Dedifferentiated amniotic fluid mesenchymal stem cell (primary cell): Measurements from ENCODE around the gene MCC.
"Not testable (repeated sequence)": the region's sequence is repeated elsewhere in the genome, so short reads cannot be mapped to it uniquely, and the experiment has no call there.

ENCODE experiments used
- DNase-seq: peaks from one replicate; pipeline ENCODE4 v3.0.0-alpha.2; 2016; ENCODE audit errors: extremely low spot score

Gene MCC

GRCh38 chr5:113425909-113426308 lies 62.3 kb downstream of the MCC start:
- DNase-seq, result no peak

GRCh38 chr5:113421693-113422092 lies 66.6 kb downstream of the MCC start:
- no peak for DNase-seq

DNA sequence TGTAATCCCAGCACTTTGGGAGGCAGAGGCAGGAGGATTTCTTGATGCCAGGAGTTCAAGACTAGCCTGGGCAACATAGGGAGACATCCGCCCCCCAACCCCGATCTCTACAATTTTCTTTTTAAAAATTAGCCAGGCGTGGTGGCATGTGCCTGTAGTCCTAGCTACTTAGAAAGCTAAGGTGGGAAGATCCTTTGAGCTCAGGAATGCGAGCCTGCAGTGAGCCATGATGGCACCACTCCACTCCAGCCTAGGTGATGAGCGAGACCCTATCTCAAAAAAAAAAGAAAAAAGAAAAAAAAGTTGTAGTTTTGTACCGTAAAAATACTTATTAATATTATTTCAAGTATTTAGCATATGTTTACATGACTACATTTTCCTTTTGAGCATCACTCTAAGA lies 82.7 kb downstream of the MCC start:
- DNase-seq, result no peak

DNA sequence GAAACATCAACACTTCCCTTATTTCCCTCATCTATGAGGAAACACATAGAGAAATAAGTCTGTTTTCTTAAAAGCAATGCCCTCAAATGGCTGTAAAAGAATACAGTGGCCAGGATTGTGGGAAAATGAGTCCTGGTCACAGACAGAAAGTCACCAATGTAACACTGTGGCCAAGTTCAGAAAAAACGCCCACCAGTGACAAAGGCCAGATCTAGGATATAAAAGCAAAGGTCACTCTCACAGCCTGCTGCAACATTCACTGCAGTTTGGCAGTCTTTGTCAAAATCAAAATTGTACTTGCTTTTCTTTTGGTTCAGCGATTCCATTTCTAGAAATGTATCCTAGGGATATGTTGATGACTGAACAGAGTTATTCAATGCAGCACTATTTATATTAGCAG lies 84.0 kb downstream of the MCC start:
- no peak for DNase-seq

- not testable (repeated sequence) for DNase-seq
Measured at GRCh38 chr5:113397986-113398385, 90.3 kb downstream of the MCC start.

GRCh38 chr5:113397046-113397445 lies 91.2 kb downstream of the MCC start:
- no peak for DNase-seq

- DNase-seq, result no peak
Measured at GRCh38 chr5:113394658-113395057, 93.6 kb downstream of the MCC start.

DNA sequence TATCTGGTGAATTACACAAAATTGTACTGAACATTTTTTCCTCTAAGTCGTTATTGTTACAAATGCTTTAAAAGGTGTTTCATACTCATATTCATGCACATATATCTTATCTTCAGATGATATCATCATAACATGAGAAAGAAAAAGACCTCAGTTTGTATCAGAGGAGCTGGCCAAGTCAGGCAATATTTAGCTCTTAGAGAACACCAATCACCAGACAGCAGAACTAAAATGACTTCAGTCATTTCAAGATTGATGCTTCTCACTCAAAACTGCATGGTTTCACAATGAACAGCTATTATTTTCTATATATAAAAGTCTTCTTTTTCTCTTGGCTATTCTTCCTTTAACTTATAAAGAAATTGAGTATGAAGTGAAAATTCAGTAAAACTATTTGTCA lies 98.0 kb downstream of the MCC start:
- DNase-seq, result no peak

DNA sequence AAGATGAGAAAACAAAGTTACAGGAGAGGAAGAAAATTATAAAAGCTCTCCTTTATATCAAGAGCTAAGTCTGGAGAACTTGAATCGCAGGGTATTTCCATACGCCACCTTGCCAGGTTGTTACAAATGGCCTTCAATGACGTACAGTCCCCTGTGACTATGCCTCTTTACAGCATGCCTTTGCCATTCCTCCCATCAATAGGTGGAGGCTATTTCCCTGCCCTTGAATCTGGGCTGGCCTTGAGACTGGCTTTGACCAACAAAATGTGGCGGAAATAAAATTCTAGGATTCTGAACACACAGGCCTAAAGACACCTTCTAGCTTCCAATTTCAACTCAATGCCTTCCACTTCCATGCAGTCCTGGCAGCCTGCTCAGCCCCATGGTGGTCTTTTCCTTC lies 99.1 kb downstream of the MCC start:
- no peak for DNase-seq

GRCh38 chr5:113387844-113388243 lies 100.4 kb downstream of the MCC start:
- DNase-seq, result no peak

- DNase-seq, result no peak
Measured at GRCh38 chr5:113384782-113385285, 103.4 kb downstream of the MCC start.

DNA sequence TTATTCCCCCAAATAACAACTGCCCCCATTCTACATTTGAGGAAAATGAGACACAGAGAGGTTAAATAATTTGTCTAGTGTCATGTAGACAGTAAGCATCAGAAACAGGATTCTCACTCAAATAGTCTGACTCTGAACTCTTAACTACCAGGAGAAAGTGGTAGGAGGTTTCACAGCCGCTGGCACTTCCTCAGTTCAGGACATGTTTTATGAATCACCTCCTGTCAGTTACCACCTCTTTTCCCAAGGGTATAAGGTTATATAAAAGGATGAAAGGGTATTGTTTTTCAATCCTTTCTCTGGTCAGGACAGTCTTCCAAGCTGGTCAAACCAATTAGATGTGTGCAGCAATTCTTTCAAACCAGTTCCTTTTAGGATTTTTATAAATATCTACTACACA lies 105.5 kb downstream of the MCC start:
- no peak for DNase-seq

- DNase-seq, result no peak
Measured at GRCh38 chr5:113381791-113382190, 106.5 kb downstream of the MCC start.

DNA sequence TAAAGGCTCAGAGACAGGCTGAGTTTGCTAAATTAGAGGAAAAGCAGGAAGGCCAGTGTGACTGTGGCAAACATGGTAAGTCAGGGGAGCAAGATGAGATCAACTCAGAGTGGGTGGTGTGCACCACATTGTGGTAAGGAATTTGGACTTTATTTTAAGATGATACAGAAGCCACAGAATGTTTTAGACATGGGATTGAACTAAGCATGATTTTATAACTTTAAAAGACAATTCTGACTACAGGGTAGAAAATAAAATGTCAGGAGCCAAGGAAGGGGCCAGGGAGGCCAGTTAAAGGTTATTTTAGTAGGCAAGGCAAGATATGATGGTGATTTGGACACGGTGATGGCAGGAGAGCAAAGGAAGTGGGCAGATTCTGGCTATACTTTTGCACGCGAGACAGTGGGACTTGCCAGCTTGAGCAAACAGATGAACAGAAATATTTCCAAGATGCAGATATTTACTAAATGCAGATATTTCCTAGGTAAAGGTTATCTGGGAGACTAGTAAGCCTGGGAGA lies 107.4 kb downstream of the MCC start:
- DNase-seq, result no peak

DNA sequence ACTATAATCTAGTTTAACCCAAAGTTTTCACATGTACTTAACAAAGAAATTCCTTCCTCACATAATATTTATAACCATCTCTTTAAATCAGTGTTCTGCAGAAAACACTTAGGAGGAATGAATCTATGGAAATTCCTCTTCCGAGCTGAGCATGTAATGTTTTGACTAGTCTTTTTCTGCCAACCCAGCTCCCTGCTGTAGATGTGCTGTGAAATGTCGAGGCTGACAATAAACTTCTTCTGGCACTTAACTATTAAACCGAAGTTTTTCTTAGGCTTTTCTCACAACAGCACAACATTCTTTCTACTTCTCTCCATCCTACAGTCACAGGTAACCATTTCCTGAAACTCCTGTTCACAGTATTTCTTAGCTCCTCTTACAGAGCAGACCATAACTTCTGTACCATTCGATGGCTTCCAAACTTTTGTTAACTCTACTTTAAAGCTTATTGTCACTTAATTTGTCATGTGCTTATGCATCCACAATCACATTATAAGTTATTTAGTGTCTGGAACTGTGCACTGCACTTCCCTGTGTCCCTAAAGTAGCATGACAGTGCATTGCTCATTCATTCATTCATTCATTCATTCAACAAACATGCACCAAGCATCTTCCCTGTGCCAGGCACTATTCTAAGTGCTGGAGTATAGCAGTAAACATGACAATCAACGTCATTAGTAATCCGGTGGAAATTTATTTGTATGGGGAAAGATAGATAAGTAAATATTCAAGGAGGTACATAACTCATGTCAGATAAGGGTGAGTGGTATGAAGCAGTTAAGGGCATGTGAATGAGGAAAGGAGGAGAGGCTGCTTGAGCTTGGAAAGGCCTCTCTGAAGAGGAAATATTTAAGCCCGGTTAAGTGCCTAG lies 108.1 kb downstream of the MCC start:
- no peak for DNase-seq

DNA sequence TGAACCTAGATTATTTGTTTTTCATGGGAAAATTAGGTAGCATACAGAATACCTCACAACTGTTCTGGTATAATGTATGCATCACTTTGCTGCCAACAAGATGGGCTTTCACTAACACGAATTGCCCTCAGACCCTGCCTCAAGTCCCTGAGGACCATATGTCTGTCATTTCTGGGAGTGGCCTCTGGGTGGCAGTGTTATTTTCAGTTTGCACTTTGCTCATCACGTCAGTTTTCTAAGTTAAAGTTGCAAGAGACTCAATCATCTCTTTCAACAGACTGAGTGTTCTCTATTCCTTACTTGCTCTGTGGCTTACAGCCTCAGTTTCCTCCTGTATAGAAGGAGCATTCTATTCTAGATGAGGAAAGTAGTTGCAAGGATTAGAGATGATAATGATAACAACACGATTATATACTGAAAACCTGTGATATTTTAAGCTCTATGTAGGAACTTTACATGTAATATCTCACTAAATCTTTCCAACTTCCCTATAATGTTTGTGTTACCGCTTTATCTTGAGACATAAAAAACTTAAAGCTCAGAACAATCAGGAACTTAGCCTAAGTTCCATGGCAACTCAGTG lies 109.2 kb downstream of the MCC start:
- peak; percentile 70 for DNase-seq

DNA sequence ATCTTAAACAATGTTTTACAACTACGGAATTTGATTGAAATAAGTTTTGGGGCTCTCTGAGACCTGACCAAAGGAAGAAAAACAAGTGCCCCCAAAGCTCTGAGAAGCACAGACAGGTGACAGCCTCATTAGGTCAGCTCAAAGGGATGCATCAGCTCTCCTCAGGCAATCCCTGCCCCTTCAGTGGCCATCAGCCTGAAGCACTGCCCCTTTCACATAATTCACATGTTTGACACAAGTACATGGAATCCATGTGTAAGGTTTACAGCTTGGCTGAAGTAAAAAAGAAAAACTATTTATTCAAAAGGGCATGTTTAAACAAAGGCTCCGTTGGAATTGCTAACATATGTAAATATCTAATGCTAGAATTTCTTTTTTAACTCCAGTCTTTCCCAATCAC lies 109.7 kb downstream of the MCC start:
- DNase-seq, result no peak

- no peak for DNase-seq
Measured at GRCh38 chr5:113378081-113378480, 110.2 kb downstream of the MCC start.

DNA sequence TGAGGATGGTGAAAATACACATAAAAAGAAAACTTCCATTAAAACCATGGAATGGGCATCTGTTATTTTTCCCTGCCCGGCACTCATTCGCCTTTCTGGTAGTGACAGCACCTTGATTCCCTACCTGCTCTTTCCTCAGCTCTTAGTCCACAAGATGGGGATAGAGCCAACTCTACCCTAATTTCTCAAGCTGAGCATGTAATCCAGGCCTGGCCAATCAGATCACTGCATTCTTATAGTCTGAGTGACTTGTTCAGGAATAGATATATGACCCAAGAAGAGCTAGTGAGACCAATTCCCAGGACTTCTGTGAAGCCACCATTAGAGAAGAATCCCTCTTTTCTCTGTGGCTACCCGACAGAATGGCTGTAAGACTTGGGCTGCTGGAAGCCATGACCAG lies 111.6 kb downstream of the MCC start:
- no peak for DNase-seq

DNA sequence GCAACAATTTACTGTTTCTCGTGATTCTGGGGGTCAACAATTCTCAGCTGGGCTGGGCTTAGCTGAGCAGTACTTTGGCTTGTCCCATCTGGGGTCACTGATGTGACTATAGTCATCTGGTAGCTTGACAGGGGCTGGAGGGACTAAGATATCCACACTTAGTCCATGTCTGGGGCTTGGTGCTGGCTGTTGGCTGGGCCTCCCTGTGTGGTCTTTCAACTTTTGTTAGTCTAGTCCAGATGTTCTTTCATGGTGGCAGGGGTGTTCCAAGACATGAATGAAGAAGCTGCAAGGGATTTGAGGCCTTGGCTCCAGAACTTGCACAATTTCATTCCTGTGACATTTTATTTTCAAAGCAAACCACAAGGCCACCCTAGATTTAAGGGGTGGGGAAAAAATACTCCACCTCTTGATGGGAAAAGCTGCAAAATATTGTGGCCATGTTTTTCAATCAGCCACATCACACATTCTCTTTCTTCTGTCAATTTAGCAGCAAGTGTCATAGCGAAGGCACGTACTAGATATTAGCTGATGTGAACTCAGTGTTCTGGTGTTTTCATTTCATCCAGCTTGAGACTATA lies 112.7 kb downstream of the MCC start:
- DNase-seq, result no peak

GRCh38 chr5:113373426-113373825 lies 114.8 kb downstream of the MCC start:
- DNase-seq, result no peak

GRCh38 chr5:113371721-113372196 lies 116.5 kb downstream of the MCC start:
- no peak for DNase-seq

DNA sequence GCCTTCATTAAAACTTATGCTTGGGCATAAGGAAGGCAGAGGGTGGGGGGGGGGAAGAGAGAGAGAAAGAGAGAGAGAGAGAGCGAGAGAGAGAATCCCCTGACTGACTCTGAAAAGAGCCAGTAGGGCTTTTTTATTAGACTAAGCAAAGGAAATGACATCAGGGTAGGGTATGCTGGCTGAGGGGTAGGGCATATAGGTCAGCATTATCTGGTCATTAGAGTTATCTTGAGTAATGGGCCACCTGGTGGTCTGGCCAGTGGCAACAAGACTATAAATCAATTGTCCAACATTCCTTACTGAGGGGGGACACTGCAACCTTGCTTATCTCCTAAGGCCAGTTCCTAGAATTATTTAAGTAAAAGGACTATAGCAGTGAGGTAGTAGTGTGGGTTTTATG lies 120.7 kb downstream of the MCC start:
- no peak for DNase-seq
